ENCODE data around the gene AGPAT3. TPM values are rescaled to one million over a fixed set of nuclear protein-coding genes. Genes with fewer than 3 reads are reported as not detected.

The AGPAT3 gene
- total and polyA plus RNA-seq, 10 of the 15 experiments (the other 5 are each of a cell fraction or from before 2014, with no cell fraction given): 1.2 to 110 (median 30.8) TPM

DNA sequence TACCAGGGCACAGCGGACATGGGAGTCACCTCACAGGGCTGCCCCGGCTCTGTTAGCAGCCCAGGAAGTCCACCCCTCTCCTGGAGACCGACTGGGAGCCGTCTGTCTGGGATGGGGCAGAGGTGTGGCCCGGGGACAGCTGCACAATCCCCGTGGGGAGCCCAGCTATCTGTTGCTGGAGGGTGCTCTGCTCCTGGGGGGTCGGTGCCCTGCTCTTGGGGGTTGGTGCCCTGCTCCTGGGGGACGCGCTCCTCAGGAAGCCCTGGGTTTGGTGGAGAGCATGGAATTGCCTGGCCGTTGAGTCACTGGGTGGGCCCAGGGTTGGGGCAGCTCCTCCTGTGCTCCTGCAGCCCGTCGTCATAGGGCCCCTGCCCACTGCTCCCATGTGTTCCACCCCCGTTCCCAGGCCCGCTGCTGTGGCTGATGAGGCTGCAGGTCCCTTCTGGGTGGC is 39.3 kb downstream of the AGPAT3 start (continued):
- TF ChIP-seq, protein P1, sequence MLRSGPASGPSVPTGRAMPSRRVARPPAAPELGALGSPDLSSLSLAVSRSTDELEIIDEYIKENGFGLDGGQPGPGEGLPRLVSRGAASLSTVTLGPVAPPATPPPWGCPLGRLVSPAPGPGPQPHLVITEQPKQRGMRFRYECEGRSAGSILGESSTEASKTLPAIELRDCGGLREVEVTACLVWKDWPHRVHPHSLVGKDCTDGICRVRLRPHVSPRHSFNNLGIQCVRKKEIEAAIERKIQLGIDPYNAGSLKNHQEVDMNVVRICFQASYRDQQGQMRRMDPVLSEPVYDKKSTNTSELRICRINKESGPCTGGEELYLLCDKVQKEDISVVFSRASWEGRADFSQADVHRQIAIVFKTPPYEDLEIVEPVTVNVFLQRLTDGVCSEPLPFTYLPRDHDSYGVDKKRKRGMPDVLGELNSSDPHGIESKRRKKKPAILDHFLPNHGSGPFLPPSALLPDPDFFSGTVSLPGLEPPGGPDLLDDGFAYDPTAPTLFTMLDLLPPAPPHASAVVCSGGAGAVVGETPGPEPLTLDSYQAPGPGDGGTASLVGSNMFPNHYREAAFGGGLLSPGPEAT (IDR thresholded peaks at IDR 0.05; ENCODE audit: low read depth): no peak
- TF ChIP-seq, protein P2, sequence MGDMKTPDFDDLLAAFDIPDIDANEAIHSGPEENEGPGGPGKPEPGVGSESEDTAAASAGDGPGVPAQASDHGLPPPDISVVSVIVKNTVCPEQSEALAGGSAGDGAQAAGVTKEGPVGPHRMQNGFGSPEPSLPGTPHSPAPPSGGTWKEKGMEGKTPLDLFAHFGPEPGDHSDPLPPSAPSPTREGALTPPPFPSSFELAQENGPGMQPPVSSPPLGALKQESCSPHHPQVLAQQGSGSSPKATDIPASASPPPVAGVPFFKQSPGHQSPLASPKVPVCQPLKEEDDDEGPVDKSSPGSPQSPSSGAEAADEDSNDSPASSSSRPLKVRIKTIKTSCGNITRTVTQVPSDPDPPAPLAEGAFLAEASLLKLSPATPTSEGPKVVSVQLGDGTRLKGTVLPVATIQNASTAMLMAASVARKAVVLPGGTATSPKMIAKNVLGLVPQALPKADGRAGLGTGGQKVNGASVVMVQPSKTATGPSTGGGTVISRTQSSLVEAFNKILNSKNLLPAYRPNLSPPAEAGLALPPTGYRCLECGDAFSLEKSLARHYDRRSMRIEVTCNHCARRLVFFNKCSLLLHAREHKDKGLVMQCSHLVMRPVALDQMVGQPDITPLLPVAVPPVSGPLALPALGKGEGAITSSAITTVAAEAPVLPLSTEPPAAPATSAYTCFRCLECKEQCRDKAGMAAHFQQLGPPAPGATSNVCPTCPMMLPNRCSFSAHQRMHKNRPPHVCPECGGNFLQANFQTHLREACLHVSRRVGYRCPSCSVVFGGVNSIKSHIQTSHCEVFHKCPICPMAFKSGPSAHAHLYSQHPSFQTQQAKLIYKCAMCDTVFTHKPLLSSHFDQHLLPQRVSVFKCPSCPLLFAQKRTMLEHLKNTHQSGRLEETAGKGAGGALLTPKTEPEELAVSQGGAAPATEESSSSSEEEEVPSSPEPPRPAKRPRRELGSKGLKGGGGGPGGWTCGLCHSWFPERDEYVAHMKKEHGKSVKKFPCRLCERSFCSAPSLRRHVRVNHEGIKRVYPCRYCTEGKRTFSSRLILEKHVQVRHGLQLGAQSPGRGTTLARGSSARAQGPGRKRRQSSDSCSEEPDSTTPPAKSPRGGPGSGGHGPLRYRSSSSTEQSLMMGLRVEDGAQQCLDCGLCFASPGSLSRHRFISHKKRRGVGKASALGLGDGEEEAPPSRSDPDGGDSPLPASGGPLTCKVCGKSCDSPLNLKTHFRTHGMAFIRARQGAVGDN (IDR thresholded peaks at IDR 0.05): no peak
- TF ChIP-seq, protein P3, sequence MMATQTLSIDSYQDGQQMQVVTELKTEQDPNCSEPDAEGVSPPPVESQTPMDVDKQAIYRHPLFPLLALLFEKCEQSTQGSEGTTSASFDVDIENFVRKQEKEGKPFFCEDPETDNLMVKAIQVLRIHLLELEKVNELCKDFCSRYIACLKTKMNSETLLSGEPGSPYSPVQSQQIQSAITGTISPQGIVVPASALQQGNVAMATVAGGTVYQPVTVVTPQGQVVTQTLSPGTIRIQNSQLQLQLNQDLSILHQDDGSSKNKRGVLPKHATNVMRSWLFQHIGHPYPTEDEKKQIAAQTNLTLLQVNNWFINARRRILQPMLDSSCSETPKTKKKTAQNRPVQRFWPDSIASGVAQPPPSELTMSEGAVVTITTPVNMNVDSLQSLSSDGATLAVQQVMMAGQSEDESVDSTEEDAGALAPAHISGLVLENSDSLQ (IDR thresholded peaks at IDR 0.05): no peak
- TF ChIP-seq, protein P4, sequence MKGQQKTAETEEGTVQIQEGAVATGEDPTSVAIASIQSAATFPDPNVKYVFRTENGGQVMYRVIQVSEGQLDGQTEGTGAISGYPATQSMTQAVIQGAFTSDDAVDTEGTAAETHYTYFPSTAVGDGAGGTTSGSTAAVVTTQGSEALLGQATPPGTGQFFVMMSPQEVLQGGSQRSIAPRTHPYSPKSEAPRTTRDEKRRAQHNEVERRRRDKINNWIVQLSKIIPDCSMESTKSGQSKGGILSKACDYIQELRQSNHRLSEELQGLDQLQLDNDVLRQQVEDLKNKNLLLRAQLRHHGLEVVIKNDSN (IDR thresholded peaks at IDR 0.05; ENCODE audit: borderline replicate concordance, extremely low read length, insufficient read depth, low read depth, low read length): no peak
- TF ChIP-seq, protein P5, sequence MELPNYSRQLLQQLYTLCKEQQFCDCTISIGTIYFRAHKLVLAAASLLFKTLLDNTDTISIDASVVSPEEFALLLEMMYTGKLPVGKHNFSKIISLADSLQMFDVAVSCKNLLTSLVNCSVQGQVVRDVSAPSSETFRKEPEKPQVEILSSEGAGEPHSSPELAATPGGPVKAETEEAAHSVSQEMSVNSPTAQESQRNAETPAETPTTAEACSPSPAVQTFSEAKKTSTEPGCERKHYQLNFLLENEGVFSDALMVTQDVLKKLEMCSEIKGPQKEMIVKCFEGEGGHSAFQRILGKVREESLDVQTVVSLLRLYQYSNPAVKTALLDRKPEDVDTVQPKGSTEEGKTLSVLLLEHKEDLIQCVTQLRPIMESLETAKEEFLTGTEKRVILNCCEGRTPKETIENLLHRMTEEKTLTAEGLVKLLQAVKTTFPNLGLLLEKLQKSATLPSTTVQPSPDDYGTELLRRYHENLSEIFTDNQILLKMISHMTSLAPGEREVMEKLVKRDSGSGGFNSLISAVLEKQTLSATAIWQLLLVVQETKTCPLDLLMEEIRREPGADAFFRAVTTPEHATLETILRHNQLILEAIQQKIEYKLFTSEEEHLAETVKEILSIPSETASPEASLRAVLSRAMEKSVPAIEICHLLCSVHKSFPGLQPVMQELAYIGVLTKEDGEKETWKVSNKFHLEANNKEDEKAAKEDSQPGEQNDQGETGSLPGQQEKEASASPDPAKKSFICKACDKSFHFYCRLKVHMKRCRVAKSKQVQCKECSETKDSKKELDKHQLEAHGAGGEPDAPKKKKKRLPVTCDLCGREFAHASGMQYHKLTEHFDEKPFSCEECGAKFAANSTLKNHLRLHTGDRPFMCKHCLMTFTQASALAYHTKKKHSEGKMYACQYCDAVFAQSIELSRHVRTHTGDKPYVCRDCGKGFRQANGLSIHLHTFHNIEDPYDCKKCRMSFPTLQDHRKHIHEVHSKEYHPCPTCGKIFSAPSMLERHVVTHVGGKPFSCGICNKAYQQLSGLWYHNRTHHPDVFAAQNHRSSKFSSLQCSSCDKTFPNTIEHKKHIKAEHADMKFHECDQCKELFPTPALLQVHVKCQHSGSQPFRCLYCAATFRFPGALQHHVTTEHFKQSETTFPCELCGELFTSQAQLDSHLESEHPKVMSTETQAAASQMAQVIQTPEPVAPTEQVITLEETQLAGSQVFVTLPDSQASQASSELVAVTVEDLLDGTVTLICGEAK (IDR thresholded peaks at IDR 0.05; ENCODE audit: borderline replicate concordance): no peak
